K562 (cell line): Measurements from ENCODE around the gene SREBF1. TPM values are rescaled to one million over a fixed set of nuclear protein-coding genes. Genes with fewer than 3 reads are reported as not detected.

Source experiments
- ARID2 ChIP-seq: fragments of 450-650 bp; IDR thresholded peaks from 2 replicates; pipeline ENCODE4 v1.6.1; 2017; ENCODE audit warnings: antibody characterized with exemption, mild to moderate bottlenecking
- FOXA1 ChIP-seq: fragments of 450-650 bp; IDR thresholded peaks from 2 replicates; pipeline ENCODE4 v1.6.1; 2016; ENCODE audit warnings: mild to moderate bottlenecking, borderline replicate concordance
- KDM1A ChIP-seq, 2 experiments: fragments of 450-650 bp; IDR thresholded peaks; 2 replicates each; pipeline ENCODE4 v1.6.1; 2016; ENCODE audit warnings: mild to moderate bottlenecking in 2 of 2
- MAFK ChIP-seq: IDR thresholded peaks from 2 replicates; pipeline ENCODE4 v1.6.1; 2011; ENCODE audit warnings: low read length, improper control_type of control experiment
- MTA3 ChIP-seq: fragments of 450-650 bp; formaldehyde crosslinking; IDR thresholded peaks from 2 replicates; pipeline ENCODE4 v1.6.1; 2017; ENCODE audit warnings: mild to moderate bottlenecking, borderline replicate concordance
- NR2C1 ChIP-seq, 2 experiments: fragments of 450-650 bp; IDR thresholded peaks; 2 replicates each; pipeline ENCODE4 v1.6.1; 2017; ENCODE audit warnings: mild to moderate bottlenecking in 2 of 2, antibody characterized with exemption in 1 of 2, inconsistent platforms in 1 of 2, missing compliant biosample characterization in 1 of 2, missing genetic modification characterization in 1 of 2
- RFX1 ChIP-seq: fragments of 450-650 bp; IDR thresholded peaks from 2 replicates; pipeline ENCODE4 v1.6.1; 2016; ENCODE audit warnings: mild to moderate bottlenecking, moderate library complexity
- SMARCA4 ChIP-seq: fragments of 450-650 bp; IDR thresholded peaks from 2 replicates; pipeline ENCODE4 v1.6.1; 2016
- WHSC1 ChIP-seq: IDR thresholded peaks from one replicate; pipeline ENCODE4 v1.6.1; 2012; ENCODE audit warnings: low read length, control low read depth, inconsistent platforms
- ZNF124 ChIP-seq: sonication (generic); formaldehyde crosslinking; IDR thresholded peaks from 2 replicates; pipeline ENCODE4 v1.8.1; 2022; ENCODE audit warnings: missing genetic modification reagents
- ZNF644 ChIP-seq: fragments of 200-800 bp; sonication (Bioruptor generic); IDR thresholded peaks from 2 replicates; pipeline ENCODE4 v1.6.1; 2016; ENCODE audit warnings: low read depth, missing genetic modification characterization, missing compliant biosample characterization
- polyA plus RNA-seq, 8 experiments: library from polyadenylated mRNA; depleted of rRNA in 4 of 8; stranded (reverse) in 5 of 8; unstranded in 3 of 8; fragments of >200 nt; fragmentation: Nextera tagmentation in 2 of 8; fragmentation: Illumina TruSeq in 1 of 8; extraction: Ambion mirVana in 2 of 8; extraction: Trizol in 1 of 8; gene quantifications; 2 replicates each; pipeline versions ENCODE4 v1.2.1 to v1.2.3, GENCODE V29; 2011 to 2014; ENCODE audit warnings: inconsistent platforms in 1 of 8, missing spikeins in 1 of 8
- total RNA-seq, 7 experiments: library from RNA; depleted of rRNA in 6 of 7; stranded (reverse); fragments of >200 nt in 6 of 7; fragmentation: Illumina TruSeq in 2 of 7; extraction: Trizol in 2 of 7; gene quantifications; 2 replicates each; pipeline versions ENCODE4 v1.2.1 to v1.2.3, GENCODE V29; 2011 to 2021; ENCODE audit warnings: low replicate concordance in 1 of 7
- TF ChIP-seq, protein P1 (sequence below): fragments of 250-450 bp; sonication (Bioruptor Pico); IDR thresholded peaks from 2 replicates; pipeline ENCODE4 v1.4.0; 2020; ENCODE audit warnings: mild to moderate bottlenecking, moderate library complexity
- TF ChIP-seq, protein P2 (sequence below): fragments of 450-650 bp; IDR thresholded peaks from 2 replicates; pipeline ENCODE4 v1.6.1; 2016; ENCODE audit warnings: mild to moderate bottlenecking, moderate library complexity

Gene SREBF1
- total and polyA plus RNA-seq, 9 of the 15 experiments (the other 6 are each of a cell fraction or from before 2014, with no cell fraction given) = 1.6 to 169 (median 69.4) TPM

DNA sequence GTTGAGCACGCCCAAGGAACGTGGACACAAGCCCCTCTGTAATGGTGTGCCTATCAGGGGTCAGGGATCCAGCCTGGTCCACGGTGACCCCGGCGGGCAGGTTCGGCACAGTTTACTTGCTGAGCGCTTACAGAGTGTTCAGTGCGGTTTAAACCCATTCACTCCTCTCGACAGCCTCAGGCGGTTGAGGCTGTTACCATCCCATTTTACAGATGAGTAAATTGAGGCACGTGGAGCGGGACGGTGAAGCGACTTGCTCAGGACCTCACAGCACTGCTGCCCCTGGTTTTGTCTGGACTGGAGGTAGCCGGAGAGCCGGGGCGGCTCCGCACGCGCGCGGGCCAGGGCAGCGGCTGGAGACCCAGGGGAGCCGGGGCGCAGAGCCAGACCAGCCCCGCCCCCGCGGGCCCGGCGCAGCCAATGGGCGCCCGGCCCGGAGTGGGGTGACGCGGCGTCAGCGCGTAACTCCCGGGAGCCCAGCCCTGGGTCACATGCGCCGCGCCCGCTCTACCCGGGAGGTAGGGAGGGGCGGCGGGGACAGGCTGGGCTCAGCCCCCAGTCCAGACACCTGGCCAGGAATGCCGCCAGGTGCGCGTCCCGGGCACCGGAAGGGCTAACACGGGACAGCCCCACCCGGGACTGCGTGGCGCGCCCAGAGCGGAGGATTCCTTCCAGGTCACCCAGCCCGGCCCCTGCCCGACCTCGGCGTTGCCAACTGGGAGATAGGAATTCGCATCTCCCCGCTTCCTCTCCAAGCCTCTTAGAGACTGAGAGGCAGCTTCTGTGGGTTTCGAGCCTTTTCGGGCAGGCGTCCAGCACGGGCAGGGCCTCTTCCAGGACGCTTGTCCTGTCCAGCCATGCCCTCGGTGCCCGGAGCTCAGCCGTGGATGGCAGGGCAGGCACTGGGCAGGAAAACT, 3.3 kb upstream of the SREBF1 start (continued):
- peak; percentile 92 for TF ChIP-seq NR2C1 (IDR thresholded peaks at IDR 0.05)
- TF ChIP-seq NR2C1 (tag; IDR thresholded peaks at IDR 0.05) = peak; percentile 93
- TF ChIP-seq, protein P1, sequence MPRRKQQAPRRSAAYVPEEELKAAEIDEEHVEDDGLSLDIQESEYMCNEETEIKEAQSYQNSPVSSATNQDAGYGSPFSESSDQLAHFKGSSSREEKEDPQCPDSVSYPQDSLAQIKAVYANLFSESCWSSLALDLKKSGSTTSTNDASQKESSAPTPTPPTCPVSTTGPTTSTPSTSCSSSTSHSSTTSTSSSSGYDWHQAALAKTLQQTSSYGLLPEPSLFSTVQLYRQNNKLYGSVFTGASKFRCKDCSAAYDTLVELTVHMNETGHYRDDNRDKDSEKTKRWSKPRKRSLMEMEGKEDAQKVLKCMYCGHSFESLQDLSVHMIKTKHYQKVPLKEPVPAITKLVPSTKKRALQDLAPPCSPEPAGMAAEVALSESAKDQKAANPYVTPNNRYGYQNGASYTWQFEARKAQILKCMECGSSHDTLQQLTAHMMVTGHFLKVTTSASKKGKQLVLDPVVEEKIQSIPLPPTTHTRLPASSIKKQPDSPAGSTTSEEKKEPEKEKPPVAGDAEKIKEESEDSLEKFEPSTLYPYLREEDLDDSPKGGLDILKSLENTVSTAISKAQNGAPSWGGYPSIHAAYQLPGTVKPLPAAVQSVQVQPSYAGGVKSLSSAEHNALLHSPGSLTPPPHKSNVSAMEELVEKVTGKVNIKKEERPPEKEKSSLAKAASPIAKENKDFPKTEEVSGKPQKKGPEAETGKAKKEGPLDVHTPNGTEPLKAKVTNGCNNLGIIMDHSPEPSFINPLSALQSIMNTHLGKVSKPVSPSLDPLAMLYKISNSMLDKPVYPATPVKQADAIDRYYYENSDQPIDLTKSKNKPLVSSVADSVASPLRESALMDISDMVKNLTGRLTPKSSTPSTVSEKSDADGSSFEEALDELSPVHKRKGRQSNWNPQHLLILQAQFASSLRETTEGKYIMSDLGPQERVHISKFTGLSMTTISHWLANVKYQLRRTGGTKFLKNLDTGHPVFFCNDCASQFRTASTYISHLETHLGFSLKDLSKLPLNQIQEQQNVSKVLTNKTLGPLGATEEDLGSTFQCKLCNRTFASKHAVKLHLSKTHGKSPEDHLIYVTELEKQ = no peak
- peak; percentile 43; the same call in 1 of the 2 replicates for TF ChIP-seq ZNF644 (tag)
- no peak for TF ChIP-seq FOXA1
- no peak for TF ChIP-seq ARID2
- TF ChIP-seq, protein P2, sequence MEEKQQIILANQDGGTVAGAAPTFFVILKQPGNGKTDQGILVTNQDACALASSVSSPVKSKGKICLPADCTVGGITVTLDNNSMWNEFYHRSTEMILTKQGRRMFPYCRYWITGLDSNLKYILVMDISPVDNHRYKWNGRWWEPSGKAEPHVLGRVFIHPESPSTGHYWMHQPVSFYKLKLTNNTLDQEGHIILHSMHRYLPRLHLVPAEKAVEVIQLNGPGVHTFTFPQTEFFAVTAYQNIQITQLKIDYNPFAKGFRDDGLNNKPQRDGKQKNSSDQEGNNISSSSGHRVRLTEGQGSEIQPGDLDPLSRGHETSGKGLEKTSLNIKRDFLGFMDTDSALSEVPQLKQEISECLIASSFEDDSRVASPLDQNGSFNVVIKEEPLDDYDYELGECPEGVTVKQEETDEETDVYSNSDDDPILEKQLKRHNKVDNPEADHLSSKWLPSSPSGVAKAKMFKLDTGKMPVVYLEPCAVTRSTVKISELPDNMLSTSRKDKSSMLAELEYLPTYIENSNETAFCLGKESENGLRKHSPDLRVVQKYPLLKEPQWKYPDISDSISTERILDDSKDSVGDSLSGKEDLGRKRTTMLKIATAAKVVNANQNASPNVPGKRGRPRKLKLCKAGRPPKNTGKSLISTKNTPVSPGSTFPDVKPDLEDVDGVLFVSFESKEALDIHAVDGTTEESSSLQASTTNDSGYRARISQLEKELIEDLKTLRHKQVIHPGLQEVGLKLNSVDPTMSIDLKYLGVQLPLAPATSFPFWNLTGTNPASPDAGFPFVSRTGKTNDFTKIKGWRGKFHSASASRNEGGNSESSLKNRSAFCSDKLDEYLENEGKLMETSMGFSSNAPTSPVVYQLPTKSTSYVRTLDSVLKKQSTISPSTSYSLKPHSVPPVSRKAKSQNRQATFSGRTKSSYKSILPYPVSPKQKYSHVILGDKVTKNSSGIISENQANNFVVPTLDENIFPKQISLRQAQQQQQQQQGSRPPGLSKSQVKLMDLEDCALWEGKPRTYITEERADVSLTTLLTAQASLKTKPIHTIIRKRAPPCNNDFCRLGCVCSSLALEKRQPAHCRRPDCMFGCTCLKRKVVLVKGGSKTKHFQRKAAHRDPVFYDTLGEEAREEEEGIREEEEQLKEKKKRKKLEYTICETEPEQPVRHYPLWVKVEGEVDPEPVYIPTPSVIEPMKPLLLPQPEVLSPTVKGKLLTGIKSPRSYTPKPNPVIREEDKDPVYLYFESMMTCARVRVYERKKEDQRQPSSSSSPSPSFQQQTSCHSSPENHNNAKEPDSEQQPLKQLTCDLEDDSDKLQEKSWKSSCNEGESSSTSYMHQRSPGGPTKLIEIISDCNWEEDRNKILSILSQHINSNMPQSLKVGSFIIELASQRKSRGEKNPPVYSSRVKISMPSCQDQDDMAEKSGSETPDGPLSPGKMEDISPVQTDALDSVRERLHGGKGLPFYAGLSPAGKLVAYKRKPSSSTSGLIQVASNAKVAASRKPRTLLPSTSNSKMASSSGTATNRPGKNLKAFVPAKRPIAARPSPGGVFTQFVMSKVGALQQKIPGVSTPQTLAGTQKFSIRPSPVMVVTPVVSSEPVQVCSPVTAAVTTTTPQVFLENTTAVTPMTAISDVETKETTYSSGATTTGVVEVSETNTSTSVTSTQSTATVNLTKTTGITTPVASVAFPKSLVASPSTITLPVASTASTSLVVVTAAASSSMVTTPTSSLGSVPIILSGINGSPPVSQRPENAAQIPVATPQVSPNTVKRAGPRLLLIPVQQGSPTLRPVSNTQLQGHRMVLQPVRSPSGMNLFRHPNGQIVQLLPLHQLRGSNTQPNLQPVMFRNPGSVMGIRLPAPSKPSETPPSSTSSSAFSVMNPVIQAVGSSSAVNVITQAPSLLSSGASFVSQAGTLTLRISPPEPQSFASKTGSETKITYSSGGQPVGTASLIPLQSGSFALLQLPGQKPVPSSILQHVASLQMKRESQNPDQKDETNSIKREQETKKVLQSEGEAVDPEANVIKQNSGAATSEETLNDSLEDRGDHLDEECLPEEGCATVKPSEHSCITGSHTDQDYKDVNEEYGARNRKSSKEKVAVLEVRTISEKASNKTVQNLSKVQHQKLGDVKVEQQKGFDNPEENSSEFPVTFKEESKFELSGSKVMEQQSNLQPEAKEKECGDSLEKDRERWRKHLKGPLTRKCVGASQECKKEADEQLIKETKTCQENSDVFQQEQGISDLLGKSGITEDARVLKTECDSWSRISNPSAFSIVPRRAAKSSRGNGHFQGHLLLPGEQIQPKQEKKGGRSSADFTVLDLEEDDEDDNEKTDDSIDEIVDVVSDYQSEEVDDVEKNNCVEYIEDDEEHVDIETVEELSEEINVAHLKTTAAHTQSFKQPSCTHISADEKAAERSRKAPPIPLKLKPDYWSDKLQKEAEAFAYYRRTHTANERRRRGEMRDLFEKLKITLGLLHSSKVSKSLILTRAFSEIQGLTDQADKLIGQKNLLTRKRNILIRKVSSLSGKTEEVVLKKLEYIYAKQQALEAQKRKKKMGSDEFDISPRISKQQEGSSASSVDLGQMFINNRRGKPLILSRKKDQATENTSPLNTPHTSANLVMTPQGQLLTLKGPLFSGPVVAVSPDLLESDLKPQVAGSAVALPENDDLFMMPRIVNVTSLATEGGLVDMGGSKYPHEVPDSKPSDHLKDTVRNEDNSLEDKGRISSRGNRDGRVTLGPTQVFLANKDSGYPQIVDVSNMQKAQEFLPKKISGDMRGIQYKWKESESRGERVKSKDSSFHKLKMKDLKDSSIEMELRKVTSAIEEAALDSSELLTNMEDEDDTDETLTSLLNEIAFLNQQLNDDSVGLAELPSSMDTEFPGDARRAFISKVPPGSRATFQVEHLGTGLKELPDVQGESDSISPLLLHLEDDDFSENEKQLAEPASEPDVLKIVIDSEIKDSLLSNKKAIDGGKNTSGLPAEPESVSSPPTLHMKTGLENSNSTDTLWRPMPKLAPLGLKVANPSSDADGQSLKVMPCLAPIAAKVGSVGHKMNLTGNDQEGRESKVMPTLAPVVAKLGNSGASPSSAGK = no peak; the same call in 1 of the 2 replicates
- TF ChIP-seq ZNF124 (CRISPR knock-in tag) = no peak
- no peak for TF ChIP-seq SMARCA4
- TF ChIP-seq KDM1A (IDR thresholded peaks at IDR 0.05) = peak; percentile 68 to 90; a peak in 3 of 4 replicates
- TF ChIP-seq WHSC1 = no peak
- 0 out of 2 replicates have a peak, but pooled peaks have one; percentile 84 for TF ChIP-seq MTA3
- TF ChIP-seq MAFK = no peak
- no peak for TF ChIP-seq RFX1
